ENCODE measurements around the gene PLOD1. TPM values are rescaled to one million over a fixed set of nuclear protein-coding genes. Genes with fewer than 3 reads are reported as not detected.
"Not testable (repeated sequence)": the region's sequence is repeated elsewhere in the genome, so short reads cannot be mapped to it uniquely, and the experiment has no call there.

The PLOD1 gene
- total RNA-seq, 1 donor from 2014 or later = 54.8 TPM

DNA sequence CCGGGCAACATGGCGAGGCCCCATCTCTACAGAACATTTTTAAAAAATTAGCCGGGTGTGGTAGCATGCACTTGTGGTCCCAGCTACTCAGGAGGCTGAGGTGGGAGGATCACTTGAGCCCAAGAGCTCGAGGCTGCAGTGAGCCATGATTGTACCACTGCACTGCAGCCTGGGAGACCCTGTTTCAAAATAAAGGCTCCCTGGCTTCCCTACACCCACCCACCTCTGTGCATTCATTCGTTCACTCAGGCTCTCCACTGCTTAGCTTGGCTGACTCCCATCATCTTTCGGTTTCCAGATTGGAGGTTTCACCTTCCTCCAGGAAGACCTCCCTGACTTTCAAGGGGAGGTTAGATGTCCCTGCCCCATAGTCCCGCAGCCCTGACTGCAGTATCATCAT lies 22.5 kb upstream of the PLOD1 start:
- DNase-seq (ENCODE audit: low read depth) = no peak
- no peak overlapping the region for H3K4me3 ChIP-seq (ENCODE audit: low read depth, low read length)
- TF ChIP-seq, protein P1, sequence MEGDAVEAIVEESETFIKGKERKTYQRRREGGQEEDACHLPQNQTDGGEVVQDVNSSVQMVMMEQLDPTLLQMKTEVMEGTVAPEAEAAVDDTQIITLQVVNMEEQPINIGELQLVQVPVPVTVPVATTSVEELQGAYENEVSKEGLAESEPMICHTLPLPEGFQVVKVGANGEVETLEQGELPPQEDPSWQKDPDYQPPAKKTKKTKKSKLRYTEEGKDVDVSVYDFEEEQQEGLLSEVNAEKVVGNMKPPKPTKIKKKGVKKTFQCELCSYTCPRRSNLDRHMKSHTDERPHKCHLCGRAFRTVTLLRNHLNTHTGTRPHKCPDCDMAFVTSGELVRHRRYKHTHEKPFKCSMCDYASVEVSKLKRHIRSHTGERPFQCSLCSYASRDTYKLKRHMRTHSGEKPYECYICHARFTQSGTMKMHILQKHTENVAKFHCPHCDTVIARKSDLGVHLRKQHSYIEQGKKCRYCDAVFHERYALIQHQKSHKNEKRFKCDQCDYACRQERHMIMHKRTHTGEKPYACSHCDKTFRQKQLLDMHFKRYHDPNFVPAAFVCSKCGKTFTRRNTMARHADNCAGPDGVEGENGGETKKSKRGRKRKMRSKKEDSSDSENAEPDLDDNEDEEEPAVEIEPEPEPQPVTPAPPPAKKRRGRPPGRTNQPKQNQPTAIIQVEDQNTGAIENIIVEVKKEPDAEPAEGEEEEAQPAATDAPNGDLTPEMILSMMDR (IDR thresholded peaks at IDR 0.05; ENCODE audit: insufficient read depth, low read length, severe bottlenecking) = no peak
- no peaks in the 10 kb centered on the region for H3K27me3 ChIP-seq (ENCODE audit: control insufficient read depth, insufficient read depth, low read length)
- no peaks in the 10 kb centered on the region for H3K36me3 ChIP-seq (ENCODE audit: control insufficient read depth, insufficient read depth, low read length)
- no peak for FAIRE-seq

DNA sequence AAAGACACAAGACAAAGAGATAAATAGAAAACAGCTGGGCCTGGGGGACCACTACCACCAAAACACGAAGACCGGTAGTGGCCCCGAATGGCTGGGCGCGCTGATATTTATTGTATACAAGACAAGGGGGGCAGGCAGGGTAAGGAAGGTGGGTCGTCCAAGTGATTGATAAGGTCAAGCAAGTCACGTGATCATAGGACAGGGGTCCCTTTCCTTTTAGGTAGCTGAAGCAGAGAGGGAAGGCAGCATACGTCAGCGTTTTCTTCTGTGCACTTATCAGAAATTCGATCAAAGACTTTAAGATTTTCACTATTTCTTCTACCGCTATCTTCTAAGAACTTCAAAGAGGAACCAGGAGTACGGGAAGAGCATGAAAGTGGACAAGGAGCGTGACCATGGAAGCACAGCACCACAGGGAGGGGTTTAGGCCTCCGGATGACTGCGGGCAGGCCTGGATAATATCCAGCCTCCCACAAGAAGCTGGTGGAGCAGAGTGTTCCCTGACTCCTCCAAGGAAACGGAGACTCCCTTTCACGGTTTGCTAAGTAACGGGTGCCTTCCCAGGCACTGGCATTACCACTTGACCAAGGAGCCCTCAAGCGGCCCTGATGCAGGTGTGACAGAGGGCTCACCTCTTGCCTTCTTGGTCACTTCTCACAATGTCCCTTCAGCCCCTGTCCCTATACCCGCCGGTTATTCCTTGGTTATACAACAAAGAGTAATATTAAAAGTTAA lies 21.9 kb upstream of the PLOD1 start:
- H3K4me3 ChIP-seq (ENCODE audit: low read depth, low read length); FAIRE-seq; DNase-seq (ENCODE audit: low read depth); H3K36me3 ChIP-seq (ENCODE audit: control insufficient read depth, insufficient read depth, low read length); H3K27me3 ChIP-seq (ENCODE audit: control insufficient read depth, insufficient read depth, low read length): not testable (repeated sequence)

DNA sequence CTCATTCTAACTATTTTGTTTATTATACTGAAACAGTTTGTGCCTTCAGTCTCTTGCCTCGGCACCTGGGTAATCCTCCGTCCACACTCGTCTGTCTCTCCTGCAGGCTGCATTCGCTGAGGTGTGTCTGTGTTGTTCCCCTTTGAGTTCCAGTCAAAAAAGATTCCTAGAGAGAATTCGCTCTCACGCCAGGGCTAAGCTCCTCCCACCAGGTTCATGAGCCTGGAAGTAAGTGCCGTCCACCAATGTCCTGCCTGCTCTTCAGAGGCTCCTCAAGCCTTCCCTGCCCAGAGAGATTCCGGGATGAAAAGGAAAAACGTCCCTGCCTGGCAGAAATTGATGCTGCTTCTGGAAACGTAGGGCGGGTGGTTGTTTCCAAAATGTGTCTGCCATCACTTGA lies 21.2 kb upstream of the PLOD1 start:
- FAIRE-seq (no peak), DNase-seq (ENCODE audit: low read depth) (no peak)
- no peak overlapping the region for H3K4me3 ChIP-seq (ENCODE audit: low read depth, low read length)
- TF ChIP-seq, protein P1 (IDR thresholded peaks at IDR 0.05; ENCODE audit: insufficient read depth, low read length, severe bottlenecking) = no peak
- peaks cover 3% of the 10 kb centered on the region for H3K36me3 ChIP-seq (ENCODE audit: control insufficient read depth, insufficient read depth, low read length)
- no peaks in the 10 kb centered on the region for H3K27me3 ChIP-seq (ENCODE audit: control insufficient read depth, insufficient read depth, low read length)

DNA sequence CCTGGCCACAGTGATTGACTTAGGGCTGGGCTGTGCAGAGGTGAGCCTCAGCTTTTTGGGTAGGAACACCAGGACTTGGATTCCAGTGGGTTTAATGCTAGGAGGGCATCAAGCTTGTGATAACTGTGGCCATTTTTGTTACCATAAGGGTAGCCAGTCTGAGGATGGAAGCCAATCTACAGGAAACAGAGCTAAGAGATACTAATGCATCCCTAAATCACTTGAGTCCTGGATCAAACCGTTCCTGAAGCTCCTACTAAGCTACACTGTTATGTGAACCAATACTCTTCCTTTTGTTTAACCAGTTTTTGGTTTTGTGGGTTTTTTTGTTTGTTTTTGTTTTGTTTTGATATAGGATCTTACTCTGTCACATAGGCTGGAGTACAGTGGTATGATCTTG lies 20.5 kb upstream of the PLOD1 start:
- FAIRE-seq (no peak), DNase-seq (ENCODE audit: low read depth) (no peak)
- TF ChIP-seq, protein P1 (IDR thresholded peaks at IDR 0.05; ENCODE audit: insufficient read depth, low read length, severe bottlenecking) = no peak
- Histone ChIP-seq H3K27me3 (ENCODE audit: control insufficient read depth, insufficient read depth, low read length) (no peaks in the 10 kb centered on the region), H3K4me3 (ENCODE audit: low read depth, low read length) (no peak overlapping the region), H3K36me3 (ENCODE audit: control insufficient read depth, insufficient read depth, low read length) (peaks cover 5% of the 10 kb centered on the region)

DNA sequence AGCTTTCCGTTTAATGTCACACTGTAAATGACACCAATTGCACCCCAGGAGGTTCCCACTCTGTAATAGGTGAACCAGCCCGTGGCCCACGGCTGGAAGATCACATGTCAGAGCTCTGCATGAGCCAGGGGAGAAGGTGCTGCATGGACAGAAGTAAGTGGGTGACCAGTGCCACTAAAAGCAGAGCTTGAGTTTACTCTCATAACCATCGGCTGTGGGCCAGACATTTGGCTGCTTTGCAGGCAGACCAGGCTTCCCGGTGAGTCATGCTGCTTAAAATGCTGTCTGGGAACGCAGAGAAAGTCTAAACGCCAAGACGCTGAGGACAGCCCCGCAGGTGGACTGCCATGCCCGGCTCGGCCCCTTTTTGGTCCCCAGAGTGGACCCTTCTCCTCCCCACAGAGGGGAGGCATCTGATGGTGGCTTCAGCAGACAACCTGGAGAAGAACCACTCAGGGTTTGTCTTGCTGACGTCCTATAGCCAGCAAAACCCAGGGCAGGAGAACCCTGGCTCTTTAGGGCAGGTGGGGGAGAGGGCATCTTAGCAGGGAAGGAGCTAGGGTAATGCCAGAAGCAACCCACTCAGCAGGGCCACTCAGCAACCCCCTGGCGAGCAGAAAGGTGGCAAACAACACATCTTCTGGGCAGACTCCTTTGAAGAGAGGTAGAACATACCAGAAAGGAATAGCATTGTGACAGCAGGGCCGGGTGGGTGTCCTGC lies 15.6 kb upstream of the PLOD1 start:
- Histone ChIP-seq H3K4me3 (ENCODE audit: low read depth, low read length) (no peak overlapping the region), H3K36me3 (ENCODE audit: control insufficient read depth, insufficient read depth, low read length) (peaks cover 18% of the 10 kb centered on the region), H3K27me3 (ENCODE audit: control insufficient read depth, insufficient read depth, low read length) (no peaks in the 10 kb centered on the region)
- TF ChIP-seq, protein P1 (IDR thresholded peaks at IDR 0.05; ENCODE audit: insufficient read depth, low read length, severe bottlenecking) = no peak
- FAIRE-seq = no peak
- DNase-seq (ENCODE audit: low read depth) = peak; percentile 47

DNA sequence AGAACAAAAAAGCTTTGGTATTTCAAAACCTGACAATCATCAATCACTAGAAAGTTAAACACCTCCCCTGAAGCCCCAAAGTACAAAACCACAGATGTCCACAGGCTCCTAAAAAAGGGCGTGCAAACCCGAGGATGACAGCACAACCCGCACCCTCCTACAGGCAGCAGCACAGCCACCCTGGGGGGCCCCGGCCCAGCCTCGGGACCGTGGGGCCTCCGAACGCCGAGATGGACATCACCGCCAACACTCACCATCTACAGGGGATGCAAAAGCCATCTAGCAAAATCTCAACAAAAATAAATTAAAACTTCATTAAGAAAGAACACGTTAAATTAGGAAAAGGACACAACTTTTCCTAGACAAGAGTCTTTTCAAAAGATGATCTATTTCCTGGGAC lies 14.9 kb upstream of the PLOD1 start:
- no peak for FAIRE-seq
- DNase-seq (ENCODE audit: low read depth) = no peak

More for the DNA sequence above, 14.9 kb upstream of the PLOD1 start:
- Histone ChIP-seq H3K36me3 (ENCODE audit: control insufficient read depth, insufficient read depth, low read length) (peaks cover 18% of the 10 kb centered on the region), H3K27me3 (ENCODE audit: control insufficient read depth, insufficient read depth, low read length) (no peaks in the 10 kb centered on the region), H3K4me3 (ENCODE audit: low read depth, low read length) (no peak overlapping the region)
- TF ChIP-seq, protein P1 (IDR thresholded peaks at IDR 0.05; ENCODE audit: insufficient read depth, low read length, severe bottlenecking) = no peak
